ENCODE results near the gene CD79B.

CD79B gene

GRCh38 chr17:63930951-63931575 lies 1.1 kb downstream of the CD79B start:
- ATAC-seq = no peak
- TF ChIP-seq POU6F1 (CRISPR knock-in tag; IDR thresholded peaks at IDR 0.05; ENCODE audit: borderline replicate concordance, low read depth) = no peak
- no peak for TF ChIP-seq ZFP3 (CRISPR knock-in tag; IDR thresholded peaks at IDR 0.05)
- no peak for TF ChIP-seq SNAI2 (CRISPR knock-in tag; IDR thresholded peaks at IDR 0.05)
- no peak for TF ChIP-seq OSR1 (CRISPR knock-in tag; IDR thresholded peaks at IDR 0.05)
- no peak for TF ChIP-seq ESRRG (CRISPR knock-in tag; IDR thresholded peaks at IDR 0.05)
- TF ChIP-seq GLIS3 (CRISPR knock-in tag; IDR thresholded peaks at IDR 0.05) = no peak
- TF ChIP-seq TOX (CRISPR knock-in tag; IDR thresholded peaks at IDR 0.05; ENCODE audit: borderline replicate concordance) = no peak
- no peak for TF ChIP-seq BACH2 (CRISPR knock-in tag; IDR thresholded peaks at IDR 0.05; ENCODE audit: borderline replicate concordance)
- TF ChIP-seq ZNF565 (CRISPR knock-in tag; conservative IDR thresholded peaks at IDR 0.05; ENCODE audit: low read depth) = no peak
- TF ChIP-seq ARNTL (CRISPR knock-in tag; IDR thresholded peaks at IDR 0.05; ENCODE audit: borderline replicate concordance, low read depth) = no peak
- no peak for TF ChIP-seq ISL1 (CRISPR knock-in tag; IDR thresholded peaks at IDR 0.05)
- no peak for TF ChIP-seq PATZ1 (CRISPR knock-in tag; IDR thresholded peaks at IDR 0.05; ENCODE audit: borderline replicate concordance)
- TF ChIP-seq CSDC2 (CRISPR knock-in tag; IDR thresholded peaks at IDR 0.05) = no peak
- no peak for TF ChIP-seq PPARA (CRISPR knock-in tag; IDR thresholded peaks at IDR 0.05; ENCODE audit: borderline replicate concordance)
- TF ChIP-seq RARB (CRISPR knock-in tag; IDR thresholded peaks at IDR 0.05) = no peak
- TF ChIP-seq ZFP30 (CRISPR knock-in tag; IDR thresholded peaks at IDR 0.05) = no peak

- no peak for ATAC-seq
These were observed 2.0 kb downstream of the CD79B start for GRCh38 chr17:63929860-63930766.

GRCh38 chr17:63928966-63929695 lies 3.0 kb downstream of the CD79B start:
- TF ChIP-seq PATZ1 (CRISPR knock-in tag; IDR thresholded peaks at IDR 0.05; ENCODE audit: borderline replicate concordance) = no peak
- no peak for TF ChIP-seq PPARA (CRISPR knock-in tag; IDR thresholded peaks at IDR 0.05; ENCODE audit: borderline replicate concordance)
- TF ChIP-seq GLIS3 (CRISPR knock-in tag; IDR thresholded peaks at IDR 0.05) = no peak
- TF ChIP-seq ZNF70 (CRISPR knock-in tag; IDR thresholded peaks at IDR 0.05) = no peak
- TF ChIP-seq POU6F1 (CRISPR knock-in tag; IDR thresholded peaks at IDR 0.05; ENCODE audit: borderline replicate concordance, low read depth) = no peak
- no peak for TF ChIP-seq BACH2 (CRISPR knock-in tag; IDR thresholded peaks at IDR 0.05; ENCODE audit: borderline replicate concordance)
- no peak for TF ChIP-seq ZC3H10 (CRISPR knock-in tag; IDR thresholded peaks at IDR 0.05)
- no peak for ATAC-seq

More at GRCh38 chr17:63929860-63930766, 2.0 kb downstream of the CD79B start:
- TF ChIP-seq SNAI2 (CRISPR knock-in tag; IDR thresholded peaks at IDR 0.05) (no peak), ZNF565 (CRISPR knock-in tag; conservative IDR thresholded peaks at IDR 0.05; ENCODE audit: low read depth) (no peak), ZNF8 (CRISPR knock-in tag; IDR thresholded peaks at IDR 0.05) (no peak), GLIS3 (CRISPR knock-in tag; IDR thresholded peaks at IDR 0.05) (no peak), POU6F1 (CRISPR knock-in tag; IDR thresholded peaks at IDR 0.05; ENCODE audit: borderline replicate concordance, low read depth) (no peak), CSDC2 (CRISPR knock-in tag; IDR thresholded peaks at IDR 0.05) (no peak), ZFP30 (CRISPR knock-in tag; IDR thresholded peaks at IDR 0.05) (no peak)
